NK-92 (cell line): ENCODE data around the gene TMEM207.

ENCODE experiments used
- DNase-seq: peaks from one replicate; lab custom pipeline; 2025; ENCODE audit not compliant: unreplicated experiment; lab: John Stamatoyannopoulos, UW

The TMEM207 gene

GRCh38 chr3:190387578-190388213 lies 62.0 kb downstream of the TMEM207 start, which contains the start of gene CLDN16:
Gene CLDN16 (plus strand): TSS chr3:190388163. CDS start chr3:190388330, 167 bp downstream.
- no peak for DNase-seq

GRCh38 chr3:190385731-190386688 lies 63.7 kb downstream of the TMEM207 start:
- no peak for DNase-seq

DNA sequence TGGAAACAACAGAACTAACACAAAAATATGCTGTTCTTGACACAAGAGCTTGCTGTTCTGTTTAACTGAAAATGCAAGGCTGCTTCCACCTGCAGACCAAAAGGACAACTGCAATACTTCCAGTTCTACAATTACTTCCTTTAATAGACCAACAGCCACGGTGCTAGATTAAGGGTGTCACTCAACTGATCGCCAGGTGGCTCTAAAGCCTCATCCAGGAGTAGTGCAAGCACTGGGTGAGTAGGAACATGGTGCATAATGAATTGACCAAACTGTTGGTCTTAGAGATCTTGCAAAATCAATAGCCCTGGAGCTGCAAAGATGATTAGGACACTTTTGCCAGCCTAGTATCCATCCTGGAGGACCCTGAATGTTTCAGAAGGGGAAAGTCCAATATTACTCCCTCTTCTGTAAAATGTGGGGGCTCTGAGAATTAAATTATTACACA lies 65.4 kb downstream of the TMEM207 start:
- DNase-seq = no peak

DNA sequence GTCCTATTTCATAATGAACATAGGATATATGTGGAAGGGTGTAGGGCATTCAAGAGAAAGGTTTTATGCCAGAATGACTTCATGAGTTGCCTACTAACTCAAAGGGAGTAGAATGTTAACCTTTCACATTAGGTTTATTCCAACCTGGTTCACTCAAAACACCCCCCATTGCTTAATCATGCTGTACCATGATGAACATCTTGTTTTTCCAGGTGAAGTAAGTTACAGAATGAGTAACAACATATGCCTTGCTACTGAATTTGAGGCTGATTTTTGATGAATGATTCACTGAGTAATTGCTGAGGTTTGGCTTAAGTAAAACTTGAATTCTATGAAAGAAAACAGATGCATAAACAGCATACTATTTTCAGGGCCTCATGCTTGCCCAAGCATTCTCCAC lies 67.6 kb downstream of the TMEM207 start:
- DNase-seq = no peak

- no peak for DNase-seq
These were observed 68.3 kb downstream of the TMEM207 start for GRCh38 chr3:190381441-190381840.

GRCh38 chr3:190380184-190380583 lies 69.5 kb downstream of the TMEM207 start:
- no peak for DNase-seq
